GM06990 (cell line): ENCODE measurements around the gene CCER1.
A peak's percentile ranks its signal among the peaks of the same experiment; 100 is the strongest.

Experiments used
- DNase-seq: peaks from one replicate; pipeline ENCODE4 v3.0.0-alpha.2; 2011; ENCODE audit not compliant: insufficient read length; ENCODE audit errors: extremely low read depth
- H3K27me3 ChIP-seq: replicated peaks from 2 replicates; pipeline ENCODE4 v1.6.0; 2011; ENCODE audit warnings: low read length; ENCODE audit not compliant: control insufficient read depth, insufficient read depth
- H3K36me3 ChIP-seq: 2 replicates; pipeline ENCODE4 v1.5.1; 2011; ENCODE audit warnings: low read length; ENCODE audit not compliant: control insufficient read depth, insufficient read depth
- H3K4me3 ChIP-seq: replicated peaks from 2 replicates; pipeline ENCODE4 v1.5.1; 2011; ENCODE audit warnings: low read depth, mild to moderate bottlenecking, control low read depth, low read length
- TF ChIP-seq, protein P1 (sequence below): IDR thresholded peaks from 2 replicates; pipeline ENCODE4 v1.5.1; 2011; ENCODE audit warnings: low read length, control low read depth, mild to moderate bottlenecking, inconsistent platforms; ENCODE audit not compliant: insufficient read depth, poor library complexity, severe bottlenecking

Gene CCER1

GRCh38 chr12:90958347-90958746 lies 3.4 kb upstream of the CCER1 start:
- Histone ChIP-seq H3K4me3 (no peak overlapping the region), H3K36me3 (no peaks in the 10 kb centered on the region), H3K27me3 (no peaks in the 10 kb centered on the region)
- DNase-seq: no peak
- TF ChIP-seq, protein P1, sequence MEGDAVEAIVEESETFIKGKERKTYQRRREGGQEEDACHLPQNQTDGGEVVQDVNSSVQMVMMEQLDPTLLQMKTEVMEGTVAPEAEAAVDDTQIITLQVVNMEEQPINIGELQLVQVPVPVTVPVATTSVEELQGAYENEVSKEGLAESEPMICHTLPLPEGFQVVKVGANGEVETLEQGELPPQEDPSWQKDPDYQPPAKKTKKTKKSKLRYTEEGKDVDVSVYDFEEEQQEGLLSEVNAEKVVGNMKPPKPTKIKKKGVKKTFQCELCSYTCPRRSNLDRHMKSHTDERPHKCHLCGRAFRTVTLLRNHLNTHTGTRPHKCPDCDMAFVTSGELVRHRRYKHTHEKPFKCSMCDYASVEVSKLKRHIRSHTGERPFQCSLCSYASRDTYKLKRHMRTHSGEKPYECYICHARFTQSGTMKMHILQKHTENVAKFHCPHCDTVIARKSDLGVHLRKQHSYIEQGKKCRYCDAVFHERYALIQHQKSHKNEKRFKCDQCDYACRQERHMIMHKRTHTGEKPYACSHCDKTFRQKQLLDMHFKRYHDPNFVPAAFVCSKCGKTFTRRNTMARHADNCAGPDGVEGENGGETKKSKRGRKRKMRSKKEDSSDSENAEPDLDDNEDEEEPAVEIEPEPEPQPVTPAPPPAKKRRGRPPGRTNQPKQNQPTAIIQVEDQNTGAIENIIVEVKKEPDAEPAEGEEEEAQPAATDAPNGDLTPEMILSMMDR: no peak

DNA sequence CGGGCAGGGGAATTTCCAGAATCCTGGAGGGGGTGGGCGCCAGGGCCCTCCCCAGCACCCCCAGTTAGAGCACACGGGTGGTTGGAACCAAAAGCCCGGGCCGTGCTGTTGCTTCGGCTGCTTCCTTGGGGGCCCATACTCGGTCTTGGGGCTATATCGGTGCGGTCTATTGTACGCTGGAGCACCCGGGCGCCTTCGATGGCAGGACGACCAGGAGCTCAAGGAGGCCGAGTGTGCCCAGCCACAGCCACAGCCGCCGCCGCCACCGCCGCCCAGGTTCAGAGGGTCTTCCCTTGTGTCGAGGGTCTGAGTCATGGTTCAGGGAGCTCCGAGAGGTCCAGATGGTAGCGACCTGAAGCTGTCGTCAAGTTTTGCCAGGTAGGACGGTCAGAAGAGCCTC lies 548 bp downstream of the CCER1 start:
- no peak overlapping the region for H3K4me3 ChIP-seq
- TF ChIP-seq, protein P1: no peak
- H3K36me3 ChIP-seq: no peaks in the 10 kb centered on the region
- DNase-seq: no peak
- no peaks in the 10 kb centered on the region for H3K27me3 ChIP-seq

- no peaks in the 10 kb centered on the region for H3K27me3 ChIP-seq
- TF ChIP-seq, protein P1: peak; percentile 66
- H3K4me3 ChIP-seq: no peak overlapping the region
- no peak for DNase-seq
- H3K36me3 ChIP-seq: no peaks in the 10 kb centered on the region
Measured at GRCh38 chr12:90953956-90954421, 987 bp downstream of the CCER1 start.

DNA sequence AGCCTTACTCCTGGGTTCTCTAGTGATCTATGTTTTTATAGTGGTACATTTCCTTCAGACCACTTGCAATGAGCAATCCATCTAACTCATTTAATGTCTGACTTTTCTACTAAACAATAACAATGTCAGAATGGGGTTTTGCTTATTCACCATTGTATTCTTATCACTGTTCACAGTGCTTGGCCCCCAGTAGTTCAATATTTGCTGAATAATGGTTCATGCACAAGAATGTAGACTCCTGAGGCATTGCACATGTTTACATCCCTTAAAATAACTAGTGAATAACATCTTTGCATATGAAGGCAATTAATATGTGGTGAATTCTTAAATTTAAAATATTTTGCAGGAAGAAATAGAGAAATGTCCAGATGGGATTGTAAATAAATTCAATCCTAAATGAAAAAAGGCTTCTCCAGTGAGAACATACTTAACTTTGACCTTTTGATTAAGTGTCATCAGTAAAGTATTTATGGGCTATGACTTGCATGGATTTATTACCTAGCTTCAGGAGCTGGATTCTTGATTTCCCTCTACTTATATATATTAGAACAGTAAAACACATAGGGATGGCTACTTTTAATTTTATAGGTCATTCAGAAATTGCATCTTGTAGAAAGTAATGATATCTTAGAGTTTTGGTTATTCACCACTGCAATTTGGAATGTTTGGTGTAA lies 3.4 kb downstream of the CCER1 start:
- Histone ChIP-seq H3K4me3 (no peak overlapping the region), H3K36me3 (no peaks in the 10 kb centered on the region), H3K27me3 (no peaks in the 10 kb centered on the region)
- TF ChIP-seq, protein P1: no peak
- no peak for DNase-seq

GRCh38 chr12:90947869-90948268 lies 7.1 kb downstream of the CCER1 start:
- no peaks in the 10 kb centered on the region for H3K27me3 ChIP-seq
- no peak for DNase-seq
- TF ChIP-seq, protein P1: no peak
- H3K36me3 ChIP-seq: no peaks in the 10 kb centered on the region
- no peak overlapping the region for H3K4me3 ChIP-seq
